ENCODE measurements around the gene CDH5. TPM values are rescaled to one million over a fixed set of nuclear protein-coding genes. Genes with fewer than 3 reads are reported as not detected.

Gene CDH5
- polyA plus RNA-seq, 1 of the 3 experiments (the other 2 are of a cell fraction), result not detected

DNA sequence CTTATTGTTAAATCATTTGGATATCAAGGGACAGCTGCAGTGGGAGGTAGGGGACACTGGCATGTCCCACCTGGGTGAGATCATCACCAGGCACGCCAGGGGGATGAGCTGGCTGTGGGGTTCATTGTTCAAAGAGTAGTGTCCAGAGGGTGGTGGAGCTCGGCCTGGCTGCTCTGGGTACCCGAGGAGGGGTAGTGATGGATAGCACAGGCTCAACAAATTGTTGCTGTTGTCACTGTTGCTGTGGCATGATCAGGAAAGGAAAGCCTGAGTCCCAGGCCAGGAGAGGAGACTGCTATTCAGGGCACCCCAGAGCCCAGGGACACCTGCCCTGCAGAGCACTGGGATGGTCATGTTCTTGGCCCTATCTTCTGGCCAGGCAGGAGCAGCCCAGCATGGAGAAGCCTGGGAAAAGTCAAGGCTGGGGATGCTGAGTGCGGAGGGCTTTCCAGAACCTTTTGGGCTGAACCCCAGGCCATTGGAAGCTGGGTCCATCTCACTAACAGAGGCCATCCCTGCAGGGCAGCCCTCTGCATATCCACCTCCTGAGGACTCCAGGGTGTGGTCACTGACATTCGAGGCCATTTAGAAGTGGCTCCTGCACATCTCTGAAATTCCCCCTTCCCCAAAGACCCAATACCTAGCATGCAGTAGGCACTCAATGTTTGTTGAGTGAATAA lies 72.7 kb downstream of the CDH5 start:
- Histone ChIP-seq H2AFZ (ENCODE audit: low read depth) (no peak overlapping the region), H3K4me1 (ENCODE audit: control insufficient read depth in 1 of 2, insufficient read depth in 2 of 2, low read depth in 1 of 2, low read length in 1 of 2) (peaks cover 0 to 3% of the 10 kb centered on the region in 2 experiments; a peak in 1 of 4 replicates), H3F3A (replicated peaks; ENCODE audit: insufficient read depth) (no peaks in the 10 kb centered on the region), H3K4me3 (ENCODE audit: low read depth in 2 of 2, low read length in 1 of 2) (no peak overlapping the region), H3K9me2 (no peaks in the 10 kb centered on the region), H4K20me1 (ENCODE audit: insufficient read depth) (no peaks in the 10 kb centered on the region), H3K9ac (no peak overlapping the region), H3K9me3 (no peaks in the 10 kb centered on the region), H3K27me3 (ENCODE audit: insufficient read depth) (no peaks in the 10 kb centered on the region; the same call in 1 of the 2 replicates), H3K4me2 (no peak overlapping the region), H3K27ac (ENCODE audit: low read depth in 2 of 2, low read length in 1 of 2) (no peak overlapping the region), H3K79me2 (ENCODE audit: insufficient read depth) (no peaks in the 10 kb centered on the region), H3K36me3 (replicated peaks in 1 of 2; ENCODE audit: control insufficient read depth in 1 of 2, insufficient read depth in 2 of 2, low read length in 1 of 2) (no peaks in the 10 kb centered on the region)
- 31% methylated on average over 5 of the region's 5 CpGs for WGBS (ENCODE audit: low lambda C conversion rate)
- ChIA-PET POLR2A (no interaction called here), CTCF (interaction anchor here (0.7 kb wide), 1 partner anchor 95 kb away, joined by 3 read pairs; no protein-coding TSS in a partner anchor)
- no peak for TF ChIP-seq RCOR1 (IDR thresholded peaks at IDR 0.05; ENCODE audit: low read length)
- no peak for TF ChIP-seq FOSL2 (IDR thresholded peaks at IDR 0.05; ENCODE audit: borderline replicate concordance, low read depth)
- no peak for TF ChIP-seq MXI1 (IDR thresholded peaks at IDR 0.05; ENCODE audit: low read depth, low read length)
- no peak for TF ChIP-seq CHD2 (IDR thresholded peaks at IDR 0.05; ENCODE audit: low read length, partially characterized antibody)
- TF ChIP-seq, protein P1, sequence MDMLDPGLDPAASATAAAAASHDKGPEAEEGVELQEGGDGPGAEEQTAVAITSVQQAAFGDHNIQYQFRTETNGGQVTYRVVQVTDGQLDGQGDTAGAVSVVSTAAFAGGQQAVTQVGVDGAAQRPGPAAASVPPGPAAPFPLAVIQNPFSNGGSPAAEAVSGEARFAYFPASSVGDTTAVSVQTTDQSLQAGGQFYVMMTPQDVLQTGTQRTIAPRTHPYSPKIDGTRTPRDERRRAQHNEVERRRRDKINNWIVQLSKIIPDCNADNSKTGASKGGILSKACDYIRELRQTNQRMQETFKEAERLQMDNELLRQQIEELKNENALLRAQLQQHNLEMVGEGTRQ (IDR thresholded peaks at IDR 0.05; ENCODE audit: borderline replicate concordance, low read depth, low read length), result no peak
- TF ChIP-seq FOXM1 (IDR thresholded peaks at IDR 0.05; ENCODE audit: low read depth), result no peak
- TF ChIP-seq, protein P2, sequence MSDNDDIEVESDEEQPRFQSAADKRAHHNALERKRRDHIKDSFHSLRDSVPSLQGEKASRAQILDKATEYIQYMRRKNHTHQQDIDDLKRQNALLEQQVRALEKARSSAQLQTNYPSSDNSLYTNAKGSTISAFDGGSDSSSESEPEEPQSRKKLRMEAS (IDR thresholded peaks at IDR 0.05; ENCODE audit: low read depth), result no peak
- TF ChIP-seq EP300 (IDR thresholded peaks at IDR 0.05; ENCODE audit: borderline replicate concordance in 1 of 2, low read depth in 1 of 2, low read length in 1 of 2), result no peak
- TF ChIP-seq TEAD4 (IDR thresholded peaks at IDR 0.05; ENCODE audit: borderline replicate concordance, insufficient read depth), result no peak
- no peak for TF ChIP-seq GATA2 (CRISPR knock-in tag; IDR thresholded peaks at IDR 0.05)
- TF ChIP-seq GABPA (IDR thresholded peaks at IDR 0.05; ENCODE audit: low read depth), result no peak
- TF ChIP-seq, protein P3, sequence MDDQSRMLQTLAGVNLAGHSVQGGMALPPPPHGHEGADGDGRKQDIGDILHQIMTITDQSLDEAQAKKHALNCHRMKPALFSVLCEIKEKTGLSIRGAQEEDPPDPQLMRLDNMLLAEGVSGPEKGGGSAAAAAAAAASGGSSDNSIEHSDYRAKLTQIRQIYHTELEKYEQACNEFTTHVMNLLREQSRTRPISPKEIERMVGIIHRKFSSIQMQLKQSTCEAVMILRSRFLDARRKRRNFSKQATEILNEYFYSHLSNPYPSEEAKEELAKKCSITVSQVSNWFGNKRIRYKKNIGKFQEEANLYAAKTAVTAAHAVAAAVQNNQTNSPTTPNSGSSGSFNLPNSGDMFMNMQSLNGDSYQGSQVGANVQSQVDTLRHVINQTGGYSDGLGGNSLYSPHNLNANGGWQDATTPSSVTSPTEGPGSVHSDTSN (IDR thresholded peaks at IDR 0.05), result no peak
- TF ChIP-seq TAF1 (IDR thresholded peaks at IDR 0.05; ENCODE audit: borderline replicate concordance, low read depth, low read length), result no peak
- no peak for TF ChIP-seq RFX5 (IDR thresholded peaks at IDR 0.05; ENCODE audit: low read length)
- no peak for TF ChIP-seq TCF12 (IDR thresholded peaks at IDR 0.05)
- no peak for DNase-seq
